OCI-LY7 (cell line): ENCODE results near the gene AKAP13. TPM values are rescaled to one million over a fixed set of nuclear protein-coding genes. Genes with fewer than 3 reads are reported as not detected.
A peak's percentile ranks its signal among the peaks of the same experiment; 100 is the strongest.

Experiments
- BruUV-seq: library from RNA; stranded (reverse); fragments of 400-500 nt; replicated peaks from 2 replicates; lab custom pipeline; 2021; lab: Mats Ljungman, UMichigan
- CTCF ChIA-PET: fragments of 300-600 bp; sonication (Branson Sonifier 250); formaldehyde crosslinking; loops from one replicate; lab custom pipeline; 2022; ENCODE audit warnings: antibody characterized with exemption; ENCODE audit not compliant: unreplicated experiment; lab: Charles Lee
- POLR2A ChIA-PET: fragments of 300-600 bp; sonication (Branson Sonifier 250); formaldehyde crosslinking; loops from one replicate; lab custom pipeline; 2022; ENCODE audit warnings: antibody characterized with exemption; lab: Charles Lee
- DNase-seq: peaks from one replicate; pipeline ENCODE4 v3.0.0-alpha.2; 2015; ENCODE audit warnings: low spot score
- H2AFZ ChIP-seq: fragments of 200-600 bp; sonication (generic), shearing (Covaris generic); 2 replicates; pipeline ENCODE4 v1.6.1; 2014; ENCODE audit warnings: mild to moderate bottlenecking, antibody characterized with exemption, low read length, moderate library complexity
- H3K27ac ChIP-seq: fragments of 200-600 bp; sonication (generic); 2 replicates; pipeline ENCODE4 v1.5.1; 2014; ENCODE audit warnings: mixed run types, low read depth, mild to moderate bottlenecking, moderate library complexity, low read length, inconsistent platforms; ENCODE audit not compliant: poor library complexity, severe bottlenecking
- H3K36me3 ChIP-seq: fragments of 200-600 bp; sonication (generic); 2 replicates; pipeline ENCODE4 v1.6.1; 2014; ENCODE audit warnings: mild to moderate bottlenecking, antibody characterized with exemption, low read length, moderate library complexity, mixed read lengths; ENCODE audit not compliant: insufficient read depth
- H3K4me1 ChIP-seq: fragments of 200-600 bp; sonication (generic); 2 replicates; pipeline ENCODE4 v1.5.1; 2014; ENCODE audit warnings: mild to moderate bottlenecking, low read length; ENCODE audit not compliant: insufficient read depth, poor library complexity, severe bottlenecking
- H3K4me2 ChIP-seq: fragments of 200-600 bp; sonication (generic); 2 replicates; pipeline ENCODE4 v1.6.1; 2014; ENCODE audit warnings: mild to moderate bottlenecking, low read length
- H3K4me3 ChIP-seq: fragments of 200-600 bp; sonication (generic); 2 replicates; pipeline ENCODE4 v1.5.1; 2014; ENCODE audit warnings: mild to moderate bottlenecking, low read depth, low read length; ENCODE audit not compliant: poor library complexity, severe bottlenecking
- H3K79me2 ChIP-seq: fragments of 200-600 bp; sonication (generic); 2 replicates; pipeline ENCODE4 v1.6.1; 2016; ENCODE audit warnings: low read depth, mild to moderate bottlenecking, low read length, moderate library complexity, mixed read lengths; ENCODE audit not compliant: insufficient read depth
- H3K9me2 ChIP-seq: fragments of 200-600 bp; sonication (generic); 2 replicates; pipeline ENCODE4 v1.6.1; 2016; ENCODE audit warnings: mild to moderate bottlenecking, low read length, mixed read lengths; ENCODE audit not compliant: insufficient read depth
- H3K9me3 ChIP-seq: fragments of 200-600 bp; sonication (generic); 2 replicates; pipeline ENCODE4 v1.6.1; 2014; ENCODE audit warnings: mild to moderate bottlenecking, mixed run types, low read length, mixed read lengths
- H4K20me1 ChIP-seq: fragments of 200-600 bp; sonication (generic); 2 replicates; pipeline ENCODE4 v1.6.1; 2014; ENCODE audit warnings: mild to moderate bottlenecking, antibody characterized with exemption, low read length, moderate library complexity, mixed read lengths; ENCODE audit not compliant: insufficient read depth
- CTCF ChIP-seq: fragments of 200-600 bp; sonication (generic); conservative IDR thresholded peaks from 2 replicates; pipeline ENCODE4 v1.5.1; 2014; ENCODE audit warnings: mild to moderate bottlenecking, antibody characterized with exemption, low read length, moderate library complexity, mixed read lengths
- EZH2phosphoT487 ChIP-seq: fragments of 200-600 bp; sonication (generic); IDR thresholded peaks from 2 replicates; pipeline ENCODE4 v1.6.1; 2018; ENCODE audit warnings: low read depth, borderline replicate concordance, mild to moderate bottlenecking, mixed run types, antibody characterized with exemption, low read length, moderate library complexity, mixed read lengths
- intact Hi-C: fragments of 100-400 bp; cut with micrococcal nuclease; formaldehyde crosslinking; loops from one replicate; pipeline ENCODE4 v1.10.0; 2022; ENCODE audit not compliant: unreplicated experiment
- total RNA-seq, 2 experiments: library from RNA; depleted of rRNA in 1 of 2; stranded (reverse); fragments of >200 nt in 1 of 2; shearing (Covaris generic) in 1 of 2; gene quantifications; 2 replicates each; pipeline ENCODE4 v1.2.3, GENCODE V29; 2014 to 2022

AKAP13 gene
- total RNA-seq, 2 experiments from 2014 or later = 140 to 250 TPM

GRCh38 chr15:85554852-85555521, 174.6 kb downstream of the AKAP13 start:
- peaks cover 24% of the 10 kb centered on the region for H3K4me1 ChIP-seq
- no peak overlapping the region for H3K4me3 ChIP-seq
- DNase-seq = peak; percentile 16
- no peaks in the 10 kb centered on the region for H3K9me3 ChIP-seq
- peaks cover 6% of the 10 kb centered on the region; the same call in 1 of the 2 replicates for H3K79me2 ChIP-seq
- TF ChIP-seq EZH2phosphoT487 (no peak), CTCF (no peak)
- H3K27ac ChIP-seq = peak overlapping the region; percentile 20
- no peak overlapping the region for H2AFZ ChIP-seq
- CTCF ChIA-PET = interaction anchor here (0.6 to 0.7 kb wide), 2 partner anchors 13 to 220 kb away, joined by 3 to 4 read pairs; no protein-coding TSS in a partner anchor
- no peaks in the 10 kb centered on the region for H3K9me2 ChIP-seq
- intact Hi-C loops = no loop called here
- POLR2A ChIA-PET = interaction anchor here (0.6 to 1.8 kb wide), 10 partner anchors 10 to 490 kb away, joined by 3 to 9 read pairs (median 3); no protein-coding TSS in a partner anchor
- peak overlapping the region; percentile 45 for H3K4me2 ChIP-seq
- no TSS peak for BruUV-seq
- H4K20me1 ChIP-seq = no peaks in the 10 kb centered on the region
- H3K36me3 ChIP-seq = peaks cover 55% of the 10 kb centered on the region

GRCh38 chr15:85555875-85556617, 175.6 kb downstream of the AKAP13 start:
- TF ChIP-seq EZH2phosphoT487 (no peak), CTCF (no peak)
- peaks cover 6% of the 10 kb centered on the region; the same call in 1 of the 2 replicates for H3K79me2 ChIP-seq
- H3K9me2 ChIP-seq = no peaks in the 10 kb centered on the region
- no TSS peak for BruUV-seq
- no peak overlapping the region for H2AFZ ChIP-seq
- no peak overlapping the region for H3K4me3 ChIP-seq
- peak overlapping the region; percentile 45; the same call in 1 of the 2 replicates for H3K4me2 ChIP-seq
- intact Hi-C loops = no loop called here
- CTCF ChIA-PET = interaction anchor here (0.7 kb wide), 1 partner anchor 12 kb away, joined by 3 read pairs; no protein-coding TSS in a partner anchor
- POLR2A ChIA-PET = interaction anchor here (0.6 to 1.8 kb wide), 14 partner anchors 10 to 489 kb away, joined by 3 to 9 read pairs (median 3); no protein-coding TSS in a partner anchor
- no peak for DNase-seq
- H3K9me3 ChIP-seq = no peaks in the 10 kb centered on the region
- no peak overlapping the region for H3K27ac ChIP-seq
- peaks cover 55% of the 10 kb centered on the region for H3K36me3 ChIP-seq
- peaks cover 24% of the 10 kb centered on the region for H3K4me1 ChIP-seq
- no peaks in the 10 kb centered on the region for H4K20me1 ChIP-seq
